HEK293 (cell line): Measurements from ENCODE around the gene C9orf152.

Experiments
- TF ChIP-seq, protein P1 (sequence below): fragments of 450-650 bp; formaldehyde crosslinking; IDR thresholded peaks from 2 replicates; pipeline ENCODE4 v1.5.1; 2016; ENCODE audit warnings: missing biosample characterization, missing genetic modification characterization
- TF ChIP-seq, protein P2 (sequence below): fragments of 450-650 bp; formaldehyde crosslinking; IDR thresholded peaks from 2 replicates; pipeline ENCODE4 v1.5.1; 2016; ENCODE audit warnings: missing biosample characterization, missing genetic modification characterization

DNA sequence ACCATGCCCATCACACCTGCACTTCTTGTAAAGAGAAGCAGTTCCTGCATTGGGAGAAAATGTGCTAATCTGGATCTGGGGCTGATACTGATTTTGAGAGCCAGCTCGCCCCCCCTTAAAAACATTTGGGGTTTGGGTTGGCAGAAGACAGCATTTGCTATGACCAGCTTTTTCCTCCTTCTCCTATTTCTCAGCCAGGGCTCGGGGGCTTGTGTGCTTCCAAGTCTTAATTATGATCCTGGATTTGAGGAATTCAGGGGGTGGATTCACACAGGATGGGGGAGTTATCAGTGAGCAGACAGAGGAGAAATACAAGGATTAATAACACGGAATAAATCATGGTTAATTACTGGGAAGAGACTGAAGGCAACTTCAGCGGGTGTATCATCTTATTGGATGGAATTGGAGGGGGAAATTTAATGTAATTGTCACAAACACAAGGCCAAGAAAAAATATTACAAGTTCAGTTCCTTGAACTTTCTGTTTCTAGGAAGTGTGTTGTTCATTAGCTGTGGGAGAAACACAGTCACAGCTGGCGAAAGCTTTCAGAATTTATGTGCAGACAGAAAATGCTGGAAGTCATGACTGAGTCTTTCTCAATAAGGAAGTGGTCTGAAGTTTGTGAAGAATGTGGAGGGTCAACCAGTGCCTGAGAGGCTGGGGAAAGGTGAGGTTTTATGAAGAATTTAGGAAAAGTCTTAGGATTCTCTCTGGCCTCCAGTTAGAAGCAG is 15.3 kb downstream of the C9orf152 start:
- TF ChIP-seq, protein P1, sequence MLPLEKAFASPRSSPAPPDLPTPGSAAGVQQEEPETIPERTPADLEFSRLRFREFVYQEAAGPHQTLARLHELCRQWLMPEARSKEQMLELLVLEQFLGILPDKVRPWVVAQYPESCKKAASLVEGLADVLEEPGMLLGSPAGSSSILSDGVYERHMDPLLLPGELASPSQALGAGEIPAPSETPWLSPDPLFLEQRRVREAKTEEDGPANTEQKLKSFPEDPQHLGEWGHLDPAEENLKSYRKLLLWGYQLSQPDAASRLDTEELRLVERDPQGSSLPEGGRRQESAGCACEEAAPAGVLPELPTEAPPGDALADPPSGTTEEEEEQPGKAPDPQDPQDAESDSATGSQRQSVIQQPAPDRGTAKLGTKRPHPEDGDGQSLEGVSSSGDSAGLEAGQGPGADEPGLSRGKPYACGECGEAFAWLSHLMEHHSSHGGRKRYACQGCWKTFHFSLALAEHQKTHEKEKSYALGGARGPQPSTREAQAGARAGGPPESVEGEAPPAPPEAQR: no peak
- TF ChIP-seq, protein P2, sequence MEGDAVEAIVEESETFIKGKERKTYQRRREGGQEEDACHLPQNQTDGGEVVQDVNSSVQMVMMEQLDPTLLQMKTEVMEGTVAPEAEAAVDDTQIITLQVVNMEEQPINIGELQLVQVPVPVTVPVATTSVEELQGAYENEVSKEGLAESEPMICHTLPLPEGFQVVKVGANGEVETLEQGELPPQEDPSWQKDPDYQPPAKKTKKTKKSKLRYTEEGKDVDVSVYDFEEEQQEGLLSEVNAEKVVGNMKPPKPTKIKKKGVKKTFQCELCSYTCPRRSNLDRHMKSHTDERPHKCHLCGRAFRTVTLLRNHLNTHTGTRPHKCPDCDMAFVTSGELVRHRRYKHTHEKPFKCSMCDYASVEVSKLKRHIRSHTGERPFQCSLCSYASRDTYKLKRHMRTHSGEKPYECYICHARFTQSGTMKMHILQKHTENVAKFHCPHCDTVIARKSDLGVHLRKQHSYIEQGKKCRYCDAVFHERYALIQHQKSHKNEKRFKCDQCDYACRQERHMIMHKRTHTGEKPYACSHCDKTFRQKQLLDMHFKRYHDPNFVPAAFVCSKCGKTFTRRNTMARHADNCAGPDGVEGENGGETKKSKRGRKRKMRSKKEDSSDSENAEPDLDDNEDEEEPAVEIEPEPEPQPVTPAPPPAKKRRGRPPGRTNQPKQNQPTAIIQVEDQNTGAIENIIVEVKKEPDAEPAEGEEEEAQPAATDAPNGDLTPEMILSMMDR (tag by site-specific recombination): no peak
